Naive thymus-derived CD4-positive, alpha-beta T cell (primary cell): ENCODE measurements around the gene PAX5. TPM values are rescaled to one million over a fixed set of nuclear protein-coding genes. Genes with fewer than 3 reads are reported as not detected.

ENCODE experiments used
- ATAC-seq: fragments of 150-1000 bp; cut with Tn5 transposase; 2 replicates; pipeline ENCODE4 v1.10.0; 2021; ENCODE audit warnings: mild to moderate bottlenecking, moderate library complexity
- CTCF ChIA-PET: fragments of 350-600 bp; sonication (Branson Sonifier 250); formaldehyde crosslinking; loops from one replicate; lab custom pipeline; 2021; ENCODE audit warnings: antibody characterized with exemption; lab: Charles Lee
- POLR2A ChIA-PET: fragments of 350-600 bp; sonication (Branson Sonifier 250); formaldehyde crosslinking; loops from one replicate; lab custom pipeline; 2021; ENCODE audit warnings: antibody characterized with exemption, inconsistent platforms; lab: Charles Lee
- DNase-seq, 9 donors: peaks; one replicate each; pipeline versions ENCODE4 v3.0.0 to v3.0.0-alpha.2; 2020 to 2022; ENCODE audit warnings: mixed read lengths in 1 of 9
- H3K27ac ChIP-seq: one replicate; pipeline ENCODE4 v1.7.0; 2013; ENCODE audit warnings: mild to moderate bottlenecking, low read depth, low read length, moderate library complexity
- H3K27me3 ChIP-seq, 2 donors: one replicate each; pipeline ENCODE4 v1.7.0; 2013; ENCODE audit warnings: low read length in 2 of 2, mild to moderate bottlenecking in 2 of 2, moderate library complexity in 2 of 2; ENCODE audit not compliant: control insufficient read depth in 2 of 2, insufficient read depth in 2 of 2
- H3K36me3 ChIP-seq, 3 experiments: 1 replicate in 2 of 3; 2 replicates in 1 of 3; pipeline ENCODE4 v1.7.0; 2013; ENCODE audit warnings: low read length in 3 of 3, mild to moderate bottlenecking in 3 of 3, moderate library complexity in 1 of 3; ENCODE audit not compliant: insufficient read depth in 3 of 3, control insufficient read depth in 2 of 3
- H3K4me1 ChIP-seq, 2 donors: one replicate each; pipeline ENCODE4 v1.7.0; 2013; ENCODE audit warnings: low read length in 2 of 2, mild to moderate bottlenecking in 2 of 2, moderate library complexity in 1 of 2; ENCODE audit not compliant: control insufficient read depth in 2 of 2, insufficient read depth in 2 of 2
- H3K4me3 ChIP-seq: 2 replicates; pipeline ENCODE4 v1.7.0; 2013; ENCODE audit warnings: mild to moderate bottlenecking, low read length
- H3K9me3 ChIP-seq, 3 experiments: 1 replicate in 2 of 3; 2 replicates in 1 of 3; pipeline ENCODE4 v1.7.0; 2013; ENCODE audit warnings: low read length in 3 of 3; ENCODE audit not compliant: control insufficient read depth in 2 of 3
- H3K27ac Mint-ChIP-seq, 9 donors: one replicate each; pipeline ENCODE4 v1.8.0; 2020 to 2022; ENCODE audit warnings: mixed read lengths in 9 of 9, mild to moderate bottlenecking in 8 of 9, moderate library complexity in 5 of 9, inconsistent platforms in 2 of 9
- H3K27me3 Mint-ChIP-seq, 5 donors: one replicate each; pipeline ENCODE4 v1.8.0; 2021 to 2022; ENCODE audit warnings: mixed read lengths in 5 of 5, mild to moderate bottlenecking in 1 of 5
- H3K36me3 Mint-ChIP-seq, 5 donors: one replicate each; pipeline ENCODE4 v1.8.0; 2020 to 2022; ENCODE audit warnings: mixed read lengths in 5 of 5, mild to moderate bottlenecking in 3 of 5, inconsistent platforms in 1 of 5
- H3K4me1 Mint-ChIP-seq, 7 donors: one replicate each; pipeline ENCODE4 v1.8.0; 2020 to 2022; ENCODE audit warnings: mixed read lengths in 7 of 7, mild to moderate bottlenecking in 3 of 7, inconsistent platforms in 1 of 7
- H3K4me3 Mint-ChIP-seq, 10 donors: one replicate each; pipeline ENCODE4 v1.8.0; 2020 to 2022; ENCODE audit warnings: mild to moderate bottlenecking in 10 of 10, mixed read lengths in 10 of 10, moderate library complexity in 6 of 10, inconsistent platforms in 2 of 10
- H3K9me3 Mint-ChIP-seq, 11 donors: one replicate each; pipeline ENCODE4 v1.8.0; 2020 to 2022; ENCODE audit warnings: mixed read lengths in 11 of 11, mild to moderate bottlenecking in 4 of 11, inconsistent platforms in 1 of 11, moderate library complexity in 1 of 11
- intact Hi-C, 2 donors: fragments of 100-400 bp; cut with micrococcal nuclease; formaldehyde crosslinking; loops; one replicate each; pipeline ENCODE4 v1.15.1; 2023
- polyA plus RNA-seq, 2 donors: library from polyadenylated mRNA; unstranded; fragments of 300-500 nt; fragmentation: Illumina TruSeq; gene quantifications; one replicate each; pipeline ENCODE4 v1.2.3, GENCODE V29; 2021
- total RNA-seq, 6 experiments: library from RNA in 5 of 6; stranded (reverse) in 5 of 6; gene quantifications; 1 replicate in 5 of 6; 2 replicates in 1 of 6; pipeline ENCODE4 v1.2.3 and lab custom pipeline; 2021 to 2026

Gene PAX5
- total and polyA plus RNA-seq, 7 experiments from 2014 or later: 0.10 to 8.0 (median 0.38) TPM; not detected in 1

- ATAC-seq: no peak
- Histone ChIP-seq H3K4me3 (no peak overlapping the region), H3K36me3 (no peaks in the 10 kb centered on the region), H3K27me3 (no peaks in the 10 kb centered on the region), H3K27ac (no peak overlapping the region), H3K4me1 (no peaks in the 10 kb centered on the region), H3K9me3 (no peaks in the 10 kb centered on the region)
- POLR2A ChIA-PET: no interaction called here
- Mint-ChIP-seq H3K4me1 (peaks cover 0 to 9% (median 5%) of the 10 kb centered on the region in 7 donors), H3K27me3 (peaks cover 23 to 50% (median 47%) of the 10 kb centered on the region in 5 donors), H3K9me3 (peaks cover 0 to 3% (median 0%) of the 10 kb centered on the region in 11 donors), H3K4me3 (peak overlapping the region in 1 of 10 donors; percentile 60), H3K27ac (no peak overlapping the region), H3K36me3 (no peaks in the 10 kb centered on the region)
- CTCF ChIA-PET: interaction anchor here (0.9 kb wide), 1 partner anchor 15 kb away, joined by 5 read pairs; no protein-coding TSS in a partner anchor
- no peak for DNase-seq
- intact Hi-C loops: no loop called here
Observed at GRCh38 chr9:36818965-36819870, 214.8 kb downstream of the PAX5 start.

DNA sequence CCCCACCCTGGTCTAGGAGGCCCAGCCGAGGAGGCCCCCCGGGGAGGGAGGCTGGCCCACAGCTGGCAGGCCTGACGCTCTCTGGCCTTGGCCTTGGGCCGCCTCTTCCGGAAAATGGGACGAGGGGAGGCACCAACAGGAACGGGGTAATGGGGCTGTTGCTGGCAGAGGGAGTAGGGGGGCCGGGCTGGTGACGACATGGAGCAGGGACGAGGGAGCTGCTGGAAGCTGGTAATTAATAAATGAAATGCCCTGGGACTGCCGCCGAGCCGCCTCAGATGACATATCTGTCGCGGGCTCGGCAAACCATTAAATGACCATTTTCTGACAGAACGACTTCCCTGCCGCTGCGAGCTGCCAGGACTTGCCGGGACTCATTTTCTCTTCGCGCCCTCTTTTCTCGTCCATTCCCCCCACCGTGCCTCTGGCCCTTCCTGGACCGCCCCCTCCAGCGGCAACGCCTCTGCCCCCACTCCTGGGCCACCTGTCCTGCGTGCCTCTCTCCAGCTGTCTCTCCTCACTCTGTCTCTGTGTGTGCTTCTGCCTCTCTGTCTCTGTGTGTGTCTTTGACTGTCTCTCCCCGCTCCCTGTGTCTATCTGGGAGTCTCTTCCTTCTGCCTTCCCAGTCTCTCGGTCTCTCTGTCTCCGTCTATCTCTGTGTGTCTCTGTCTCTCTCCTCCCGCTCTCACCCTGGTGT lies 215.7 kb downstream of the PAX5 start:
- Mint-ChIP-seq H3K4me1 (peaks cover 0 to 9% (median 5%) of the 10 kb centered on the region in 7 donors), H3K4me3 (peak overlapping the region in 2 of 10 donors; percentile 11 to 60), H3K36me3 (no peaks in the 10 kb centered on the region), H3K27ac (no peak overlapping the region), H3K9me3 (peaks cover 0 to 3% (median 0%) of the 10 kb centered on the region in 11 donors), H3K27me3 (peaks cover 20 to 52% (median 45%) of the 10 kb centered on the region in 5 donors)
- no peak overlapping the region for H3K4me3 ChIP-seq
- no peaks in the 10 kb centered on the region for H3K27me3 ChIP-seq
- no peak overlapping the region for H3K27ac ChIP-seq
- H3K36me3 ChIP-seq: no peaks in the 10 kb centered on the region
- no peak for ATAC-seq
- no peak for DNase-seq
- intact Hi-C loops: no loop called here
- H3K4me1 ChIP-seq: no peaks in the 10 kb centered on the region
- ChIA-PET CTCF (interaction anchor here (0.9 kb wide), 1 partner anchor 14 kb away, joined by 5 read pairs; no protein-coding TSS in a partner anchor), POLR2A (no interaction called here)
- H3K9me3 ChIP-seq: no peaks in the 10 kb centered on the region

- intact Hi-C loops: no loop called here
- peaks cover 0 to 9% (median 5%) of the 10 kb centered on the region in 7 donors for H3K4me1 Mint-ChIP-seq
- H3K4me3 Mint-ChIP-seq: no peak overlapping the region
- Histone ChIP-seq H3K4me1 (no peaks in the 10 kb centered on the region), H3K4me3 (no peak overlapping the region), H3K27ac (no peak overlapping the region), H3K9me3 (no peaks in the 10 kb centered on the region), H3K27me3 (no peaks in the 10 kb centered on the region), H3K36me3 (no peaks in the 10 kb centered on the region)
- peaks cover 17 to 56% (median 45%) of the 10 kb centered on the region in 5 donors for H3K27me3 Mint-ChIP-seq
- POLR2A ChIA-PET: no interaction called here
- CTCF ChIA-PET: no interaction called here
- no peak for ATAC-seq
- no peak for DNase-seq
- H3K36me3 Mint-ChIP-seq: peaks cover 0 to 4% (median 0%) of the 10 kb centered on the region in 5 donors
- H3K27ac Mint-ChIP-seq: no peak overlapping the region
- peaks cover 0 to 4% (median 0%) of the 10 kb centered on the region in 11 donors for H3K9me3 Mint-ChIP-seq
Observed at GRCh38 chr9:36817160-36817834, 216.8 kb downstream of the PAX5 start.

DNA sequence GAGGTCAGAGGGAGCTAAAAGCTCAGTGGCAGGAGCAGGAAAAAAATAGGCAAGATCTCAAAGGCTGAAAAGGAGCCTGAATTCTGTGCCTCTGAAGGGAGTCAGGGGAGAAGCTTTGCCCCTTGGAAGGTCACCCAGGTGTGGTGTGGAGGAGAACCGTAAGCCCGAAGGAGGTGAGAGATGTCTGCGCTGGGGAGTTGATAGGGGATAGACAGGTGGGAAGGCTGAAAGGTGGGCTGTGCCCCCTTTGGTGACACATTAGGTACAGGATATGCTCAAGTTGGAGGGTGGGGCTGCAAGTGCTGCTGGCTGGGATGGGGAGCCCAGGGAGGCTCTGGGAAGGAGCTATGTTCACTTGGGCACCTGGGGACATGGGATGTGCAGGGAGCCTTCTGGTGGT lies 217.7 kb downstream of the PAX5 start:
- Mint-ChIP-seq H3K4me1 (peaks cover 0 to 9% (median 5%) of the 10 kb centered on the region in 7 donors), H3K36me3 (peaks cover 0 to 4% (median 0%) of the 10 kb centered on the region in 5 donors), H3K27me3 (peaks cover 22 to 55% (median 45%) of the 10 kb centered on the region in 5 donors), H3K27ac (peak overlapping the region in 1 of 9 donors; percentile 40), H3K9me3 (peaks cover 0 to 4% (median 0%) of the 10 kb centered on the region in 11 donors), H3K4me3 (no peak overlapping the region)
- no peaks in the 10 kb centered on the region for H3K9me3 ChIP-seq
- H3K27ac ChIP-seq: no peak overlapping the region
- ChIA-PET CTCF (no interaction called here), POLR2A (no interaction called here)
- H3K4me1 ChIP-seq: no peaks in the 10 kb centered on the region
- H3K27me3 ChIP-seq: no peaks in the 10 kb centered on the region
- ATAC-seq (no peak), DNase-seq (no peak)
- no peak overlapping the region for H3K4me3 ChIP-seq
- no peaks in the 10 kb centered on the region for H3K36me3 ChIP-seq
- intact Hi-C loops: no loop called here

- Mint-ChIP-seq H3K4me3 (no peak overlapping the region), H3K9me3 (peaks cover 0 to 4% (median 0%) of the 10 kb centered on the region in 11 donors), H3K36me3 (peaks cover 0 to 4% (median 0%) of the 10 kb centered on the region in 5 donors), H3K27ac (peak overlapping the region in 1 of 9 donors; percentile 40), H3K27me3 (peaks cover 28 to 50% (median 45%) of the 10 kb centered on the region in 5 donors), H3K4me1 (peaks cover 0 to 9% (median 5%) of the 10 kb centered on the region in 7 donors)
- intact Hi-C loops: no loop called here
- no peaks in the 10 kb centered on the region for H3K36me3 ChIP-seq
- H3K4me1 ChIP-seq: no peaks in the 10 kb centered on the region
- ChIA-PET CTCF (no interaction called here), POLR2A (no interaction called here)
- no peak overlapping the region for H3K27ac ChIP-seq
- H3K4me3 ChIP-seq: no peak overlapping the region
- no peaks in the 10 kb centered on the region for H3K27me3 ChIP-seq
- DNase-seq (no peak), ATAC-seq (no peak)
- H3K9me3 ChIP-seq: no peaks in the 10 kb centered on the region
Observed at GRCh38 chr9:36815566-36816348, 218.3 kb downstream of the PAX5 start.

DNA sequence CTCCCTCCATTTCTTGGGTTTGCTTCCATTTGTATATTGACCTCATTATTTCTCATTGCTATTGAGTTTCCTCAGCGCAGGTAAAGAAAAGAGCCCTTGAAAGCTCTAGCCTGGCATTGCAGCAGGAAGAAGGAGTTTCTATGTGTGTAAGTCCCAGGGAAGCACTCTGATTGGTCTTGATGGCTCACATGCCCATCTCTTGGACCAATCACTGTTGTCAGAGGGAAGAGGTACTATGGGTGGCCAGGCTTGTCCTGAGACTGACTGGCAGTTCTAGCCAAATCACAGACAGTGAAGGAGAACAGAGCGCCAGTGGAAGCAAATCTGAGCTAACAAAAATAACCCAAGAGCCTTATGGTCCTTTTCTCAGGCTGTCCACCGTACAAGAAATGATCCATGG lies 219.0 kb downstream of the PAX5 start:
- DNase-seq: no peak

More for the DNA sequence above, 219.0 kb downstream of the PAX5 start:
- H3K4me1 Mint-ChIP-seq: peaks cover 0 to 9% (median 5%) of the 10 kb centered on the region in 7 donors
- no peaks in the 10 kb centered on the region for H3K9me3 ChIP-seq
- H3K27ac ChIP-seq: no peak overlapping the region
- intact Hi-C loops: no loop called here
- H3K27me3 ChIP-seq: no peaks in the 10 kb centered on the region
- H3K4me1 ChIP-seq: no peaks in the 10 kb centered on the region
- peaks cover 0 to 4% (median 0%) of the 10 kb centered on the region in 11 donors for H3K9me3 Mint-ChIP-seq
- peaks cover 0 to 4% (median 0%) of the 10 kb centered on the region in 5 donors for H3K36me3 Mint-ChIP-seq
- no peaks in the 10 kb centered on the region for H3K36me3 ChIP-seq
- ChIA-PET CTCF (no interaction called here), POLR2A (no interaction called here)
- no peak overlapping the region for H3K4me3 ChIP-seq
- H3K27me3 Mint-ChIP-seq: peaks cover 26 to 47% (median 40%) of the 10 kb centered on the region in 5 donors
- H3K27ac Mint-ChIP-seq: no peak overlapping the region
- no peak overlapping the region for H3K4me3 Mint-ChIP-seq
- no peak for ATAC-seq
